Fibroblast of villous mesenchyme (primary cell): ENCODE results near the gene GZMA. TPM values are rescaled to one million over a fixed set of nuclear protein-coding genes. Genes with fewer than 3 reads are reported as not detected.

Experiments used
- DNase-seq: peaks from one replicate; pipeline ENCODE4 v3.0.0-alpha.2; 2010; ENCODE audit warnings: low read depth
- H3K4me3 ChIP-seq: 2 replicates; pipeline ENCODE4 v1.5.1; 2011; ENCODE audit warnings: low read depth, mild to moderate bottlenecking, low read length
- CTCF ChIP-seq: IDR thresholded peaks from 2 replicates; pipeline ENCODE4 v1.5.1; 2012; ENCODE audit warnings: low read depth, mild to moderate bottlenecking, low read length; ENCODE audit not compliant: insufficient read depth
- total RNA-seq: library from RNA; depleted of rRNA; stranded (reverse); fragments of >200 nt; gene quantifications from 2 replicates; pipeline ENCODE4 v1.2.3, GENCODE V29; 2012

GZMA gene
- total RNA-seq, 1 donor, result not detected

DNA sequence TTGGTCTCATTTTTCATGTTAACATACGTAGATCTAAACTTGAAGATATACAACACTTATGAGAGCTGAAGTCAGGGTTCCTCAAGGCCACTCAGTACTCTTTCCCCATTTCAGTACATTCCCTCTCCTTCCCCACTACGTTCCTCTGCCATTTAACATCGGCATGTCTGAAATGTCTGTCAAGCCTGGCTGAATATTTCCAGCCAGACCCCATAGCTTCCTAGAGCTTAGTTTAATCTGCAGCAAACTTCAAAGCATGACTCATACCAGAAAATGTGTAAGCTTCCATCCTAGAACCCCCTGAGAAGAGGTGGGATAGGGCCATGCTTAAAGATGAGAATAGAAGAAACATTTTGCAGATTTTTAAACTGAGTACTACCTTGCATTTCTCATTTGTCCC is 6.2 kb downstream of the GZMA start:
- no peak for DNase-seq
- TF ChIP-seq CTCF, result no peak
- H3K4me3 ChIP-seq, result no peak overlapping the region

DNA sequence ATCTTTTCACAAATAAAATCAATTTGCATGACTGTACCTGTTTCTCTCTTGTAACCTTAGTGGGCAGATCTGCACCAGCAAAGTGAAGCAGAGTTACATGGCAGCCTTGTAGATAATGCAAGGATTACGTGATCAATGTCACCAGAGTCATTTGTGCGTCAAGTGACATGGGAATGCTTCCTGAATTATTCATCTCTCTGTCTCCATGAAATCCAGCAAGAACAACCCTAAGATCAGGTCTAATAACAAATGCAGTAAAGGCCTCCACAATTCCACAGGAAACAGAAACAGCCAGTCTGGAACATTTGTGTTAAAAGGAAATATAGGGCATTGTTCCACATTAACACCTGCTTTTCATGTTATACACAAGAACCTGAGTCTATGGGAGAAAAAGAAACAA is 7.8 kb downstream of the GZMA start:
- DNase-seq, result no peak
- TF ChIP-seq CTCF, result no peak
- no peak overlapping the region for H3K4me3 ChIP-seq

DNA sequence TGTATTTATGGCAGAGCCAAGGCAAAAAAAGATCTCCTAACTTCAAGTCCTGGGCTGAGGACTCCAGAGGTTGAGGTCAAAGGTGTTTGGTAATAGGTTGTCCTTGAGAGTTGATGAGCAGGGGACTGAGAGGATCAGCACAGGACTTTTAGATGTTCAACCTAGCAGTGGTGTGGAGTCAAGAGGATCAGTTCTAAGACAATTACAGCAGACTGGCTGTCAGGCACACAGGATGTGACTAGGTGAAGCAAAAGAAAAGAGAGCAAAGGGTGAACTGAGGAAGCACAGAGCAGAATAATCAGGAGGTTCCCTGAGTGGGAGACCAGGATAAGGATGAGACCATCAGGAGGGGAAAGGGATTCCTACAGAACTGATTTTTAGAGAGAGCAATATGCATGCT is 10.9 kb downstream of the GZMA start:
- TF ChIP-seq CTCF, result no peak
- no peak for DNase-seq
- H3K4me3 ChIP-seq, result no peak overlapping the region

- no peak for TF ChIP-seq CTCF
- H3K4me3 ChIP-seq, result no peak overlapping the region
- DNase-seq, result no peak
These were observed 11.6 kb downstream of the GZMA start for GRCh38 chr5:55114061-55114460.

DNA sequence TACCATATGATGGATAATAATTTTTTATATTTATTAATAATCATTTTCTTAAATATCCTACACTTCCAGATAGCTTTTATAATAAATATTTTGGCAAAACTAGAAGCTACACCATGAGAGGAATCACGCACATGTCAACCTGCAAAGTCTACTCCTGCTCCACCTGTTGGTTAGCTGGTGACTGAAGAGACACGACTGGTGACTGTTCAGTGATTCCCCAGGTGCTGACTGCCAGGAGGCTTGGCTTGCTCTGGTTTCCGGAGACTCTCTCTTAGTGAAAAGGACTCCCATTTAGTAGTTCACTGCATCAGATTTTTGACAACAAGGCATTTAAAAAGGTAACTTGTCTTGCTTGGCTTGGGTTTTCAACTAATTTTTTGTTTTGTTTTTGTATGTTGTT is 20.9 kb downstream of the GZMA start:
- H3K4me3 ChIP-seq, result no peak overlapping the region
- no peak for DNase-seq
- no peak for TF ChIP-seq CTCF

GRCh38 chr5:55134053-55134722 is 31.7 kb downstream of the GZMA start:
- no peak for DNase-seq
- no peak for TF ChIP-seq CTCF
- H3K4me3 ChIP-seq, result no peak overlapping the region

GRCh38 chr5:55136521-55136920 is 34.1 kb downstream of the GZMA start:
- TF ChIP-seq CTCF, result no peak
- no peak for DNase-seq

More at GRCh38 chr5:55136521-55136920, 34.1 kb downstream of the GZMA start:
- H3K4me3 ChIP-seq, result no peak overlapping the region
